Measurements from ENCODE around the gene WNK4. TPM values are rescaled to one million over a fixed set of nuclear protein-coding genes. Genes with fewer than 3 reads are reported as not detected.

WNK4 gene
- total and polyA plus RNA-seq, 10 of the 15 experiments (the other 5 are each of a cell fraction or from before 2014, with no cell fraction given): 0.06 to 0.29 (median 0.13) TPM; not detected in 5

DNA sequence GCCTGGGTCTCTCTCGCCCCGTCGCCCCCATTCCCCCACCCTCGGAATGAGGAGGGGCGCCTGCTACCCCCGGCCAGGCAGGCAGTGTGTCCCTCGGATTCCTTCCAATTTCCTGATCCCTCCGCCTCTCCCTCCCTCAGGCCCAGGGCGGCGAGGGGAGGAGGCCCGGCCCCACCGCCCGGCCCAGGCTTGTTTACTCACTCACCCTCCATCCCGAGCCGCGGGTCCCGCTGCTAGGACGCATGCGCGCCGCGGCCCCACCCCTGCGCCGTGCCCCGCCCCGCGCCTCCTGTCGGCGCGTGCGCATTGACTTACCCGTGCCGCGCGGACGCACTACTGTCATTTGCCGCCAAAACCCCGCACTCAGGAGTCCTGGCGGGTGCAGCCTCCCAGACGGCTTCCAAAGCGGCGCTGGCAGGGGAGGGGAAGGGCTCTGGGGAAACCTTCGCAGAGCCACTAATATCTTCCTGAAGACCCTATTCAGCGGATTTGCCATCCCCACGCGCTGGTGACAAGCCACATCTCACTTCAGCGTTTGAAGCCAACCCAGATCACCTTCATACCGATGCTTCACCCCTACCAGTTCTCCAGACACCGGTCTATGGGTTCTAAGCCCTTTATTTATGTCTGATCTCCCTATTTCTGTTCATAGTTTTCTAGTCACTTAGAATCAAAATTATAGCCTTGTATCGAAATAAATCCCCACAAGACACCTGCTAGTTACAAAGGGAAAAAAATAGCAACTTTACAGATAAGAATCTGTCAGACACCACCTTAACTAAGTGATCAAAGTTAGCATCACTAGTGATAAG lies 35.4 kb upstream of the WNK4 start, which contains the start of gene EZH1 (continued):
- TF ChIP-seq, protein P1, sequence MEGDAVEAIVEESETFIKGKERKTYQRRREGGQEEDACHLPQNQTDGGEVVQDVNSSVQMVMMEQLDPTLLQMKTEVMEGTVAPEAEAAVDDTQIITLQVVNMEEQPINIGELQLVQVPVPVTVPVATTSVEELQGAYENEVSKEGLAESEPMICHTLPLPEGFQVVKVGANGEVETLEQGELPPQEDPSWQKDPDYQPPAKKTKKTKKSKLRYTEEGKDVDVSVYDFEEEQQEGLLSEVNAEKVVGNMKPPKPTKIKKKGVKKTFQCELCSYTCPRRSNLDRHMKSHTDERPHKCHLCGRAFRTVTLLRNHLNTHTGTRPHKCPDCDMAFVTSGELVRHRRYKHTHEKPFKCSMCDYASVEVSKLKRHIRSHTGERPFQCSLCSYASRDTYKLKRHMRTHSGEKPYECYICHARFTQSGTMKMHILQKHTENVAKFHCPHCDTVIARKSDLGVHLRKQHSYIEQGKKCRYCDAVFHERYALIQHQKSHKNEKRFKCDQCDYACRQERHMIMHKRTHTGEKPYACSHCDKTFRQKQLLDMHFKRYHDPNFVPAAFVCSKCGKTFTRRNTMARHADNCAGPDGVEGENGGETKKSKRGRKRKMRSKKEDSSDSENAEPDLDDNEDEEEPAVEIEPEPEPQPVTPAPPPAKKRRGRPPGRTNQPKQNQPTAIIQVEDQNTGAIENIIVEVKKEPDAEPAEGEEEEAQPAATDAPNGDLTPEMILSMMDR (IDR thresholded peaks at IDR 0.05 in 2 of 3, conservative IDR thresholded peaks at IDR 0.05 in 1 of 3; ENCODE audit: control insufficient read depth in 2 of 3, extremely low read depth in 1 of 3, insufficient read depth in 1 of 3, low read depth in 3 of 3, low read length in 3 of 3): no peak
- TF ChIP-seq SUZ12 (IDR thresholded peaks at IDR 0.05; ENCODE audit: unreplicated experiment): no peak
- no peak for TF ChIP-seq BACH1 (IDR thresholded peaks at IDR 0.05; ENCODE audit: borderline replicate concordance)
- 0 out of 2 replicates have a peak, but pooled peaks have one; percentile 63 for TF ChIP-seq LARP7 (IDR thresholded peaks at IDR 0.05)
- TF ChIP-seq MXI1 (IDR thresholded peaks at IDR 0.05; ENCODE audit: low read depth, low read length): no peak
- 0 out of 2 replicates have a peak, but pooled peaks have one; percentile 65 for TF ChIP-seq POLR2AphosphoS2 (IDR thresholded peaks at IDR 0.05; ENCODE audit: low read depth, low read length)
- TF ChIP-seq, protein P2, sequence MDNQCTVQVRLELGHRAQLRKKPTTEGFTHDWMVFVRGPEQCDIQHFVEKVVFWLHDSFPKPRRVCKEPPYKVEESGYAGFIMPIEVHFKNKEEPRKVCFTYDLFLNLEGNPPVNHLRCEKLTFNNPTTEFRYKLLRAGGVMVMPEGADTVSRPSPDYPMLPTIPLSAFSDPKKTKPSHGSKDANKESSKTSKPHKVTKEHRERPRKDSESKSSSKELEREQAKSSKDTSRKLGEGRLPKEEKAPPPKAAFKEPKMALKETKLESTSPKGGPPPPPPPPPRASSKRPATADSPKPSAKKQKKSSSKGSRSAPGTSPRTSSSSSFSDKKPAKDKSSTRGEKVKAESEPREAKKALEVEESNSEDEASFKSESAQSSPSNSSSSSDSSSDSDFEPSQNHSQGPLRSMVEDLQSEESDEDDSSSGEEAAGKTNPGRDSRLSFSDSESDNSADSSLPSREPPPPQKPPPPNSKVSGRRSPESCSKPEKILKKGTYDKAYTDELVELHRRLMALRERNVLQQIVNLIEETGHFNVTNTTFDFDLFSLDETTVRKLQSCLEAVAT (IDR thresholded peaks at IDR 0.05): peak; percentile 97
- TF ChIP-seq NFYB (IDR thresholded peaks at IDR 0.05; ENCODE audit: insufficient read depth, low read depth, low read length): no peak
- no peak for TF ChIP-seq PML (IDR thresholded peaks at IDR 0.05; ENCODE audit: low read length)
- TF ChIP-seq STAT3 (IDR thresholded peaks at IDR 0.05; ENCODE audit: low read depth, low read length): no peak
- TF ChIP-seq SRF (IDR thresholded peaks at IDR 0.05; ENCODE audit: low read depth in 2 of 2, low read length in 2 of 2): no peak
- TF ChIP-seq, protein P3, sequence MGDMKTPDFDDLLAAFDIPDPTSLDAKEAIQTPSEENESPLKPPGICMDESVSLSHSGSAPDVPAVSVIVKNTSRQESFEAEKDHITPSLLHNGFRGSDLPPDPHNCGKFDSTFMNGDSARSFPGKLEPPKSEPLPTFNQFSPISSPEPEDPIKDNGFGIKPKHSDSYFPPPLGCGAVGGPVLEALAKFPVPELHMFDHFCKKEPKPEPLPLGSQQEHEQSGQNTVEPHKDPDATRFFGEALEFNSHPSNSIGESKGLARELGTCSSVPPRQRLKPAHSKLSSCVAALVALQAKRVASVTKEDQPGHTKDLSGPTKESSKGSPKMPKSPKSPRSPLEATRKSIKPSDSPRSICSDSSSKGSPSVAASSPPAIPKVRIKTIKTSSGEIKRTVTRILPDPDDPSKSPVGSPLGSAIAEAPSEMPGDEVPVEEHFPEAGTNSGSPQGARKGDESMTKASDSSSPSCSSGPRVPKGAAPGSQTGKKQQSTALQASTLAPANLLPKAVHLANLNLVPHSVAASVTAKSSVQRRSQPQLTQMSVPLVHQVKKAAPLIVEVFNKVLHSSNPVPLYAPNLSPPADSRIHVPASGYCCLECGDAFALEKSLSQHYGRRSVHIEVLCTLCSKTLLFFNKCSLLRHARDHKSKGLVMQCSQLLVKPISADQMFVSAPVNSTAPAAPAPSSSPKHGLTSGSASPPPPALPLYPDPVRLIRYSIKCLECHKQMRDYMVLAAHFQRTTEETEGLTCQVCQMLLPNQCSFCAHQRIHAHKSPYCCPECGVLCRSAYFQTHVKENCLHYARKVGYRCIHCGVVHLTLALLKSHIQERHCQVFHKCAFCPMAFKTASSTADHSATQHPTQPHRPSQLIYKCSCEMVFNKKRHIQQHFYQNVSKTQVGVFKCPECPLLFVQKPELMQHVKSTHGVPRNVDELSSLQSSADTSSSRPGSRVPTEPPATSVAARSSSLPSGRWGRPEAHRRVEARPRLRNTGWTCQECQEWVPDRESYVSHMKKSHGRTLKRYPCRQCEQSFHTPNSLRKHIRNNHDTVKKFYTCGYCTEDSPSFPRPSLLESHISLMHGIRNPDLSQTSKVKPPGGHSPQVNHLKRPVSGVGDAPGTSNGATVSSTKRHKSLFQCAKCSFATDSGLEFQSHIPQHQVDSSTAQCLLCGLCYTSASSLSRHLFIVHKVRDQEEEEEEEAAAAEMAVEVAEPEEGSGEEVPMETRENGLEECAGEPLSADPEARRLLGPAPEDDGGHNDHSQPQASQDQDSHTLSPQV (IDR thresholded peaks at IDR 0.05): no peak
- no peak for TF ChIP-seq BMI1 (IDR thresholded peaks at IDR 0.05; ENCODE audit: borderline replicate concordance)
- no peak for TF ChIP-seq KLF5 (IDR thresholded peaks at IDR 0.05; ENCODE audit: partially characterized antibody)
- no peak for TF ChIP-seq PAX8 (IDR thresholded peaks at IDR 0.05)
- TF ChIP-seq KAT2A (conservative IDR thresholded peaks at IDR 0.05; ENCODE audit: control insufficient read depth, low read depth, low read length): no peak

All from GM12878 (cell line).